Right atrium auricular region (tissue), 2 donors: ENCODE data around the gene THAP3. TPM values are rescaled to one million over a fixed set of nuclear protein-coding genes. Genes with fewer than 3 reads are reported as not detected.

Experiments used
- DNase-seq: peaks from one replicate; pipeline ENCODE4 v3.0.0-alpha.2; 2019; ENCODE audit warnings: low spot score
- H3K27ac ChIP-seq, 2 donors: fragments of 200-600 bp; sonication (generic); 1 replicate in 1 of 2; 2 replicates in 1 of 2; pipeline ENCODE4 v1.5.1; 2016 to 2019
- H3K27me3 ChIP-seq, 2 donors: fragments of 200-600 bp; sonication (generic); one replicate each; pipeline versions ENCODE4 v1.5.1 to v1.6.0; 2017 to 2019
- H3K36me3 ChIP-seq: fragments of 200-600 bp; sonication (generic); one replicate; pipeline ENCODE4 v1.5.1; 2016
- H3K4me1 ChIP-seq, 2 donors: fragments of 200-600 bp; sonication (generic); one replicate each; pipeline versions ENCODE4 v1.5.1 to v1.6.0; 2017 to 2019
- H3K4me3 ChIP-seq, 2 donors: fragments of 200-600 bp; sonication (generic); 1 replicate in 1 of 2; 2 replicates in 1 of 2; pipeline ENCODE4 v1.5.1; 2017 to 2019; ENCODE audit warnings: mild to moderate bottlenecking in 1 of 2, moderate library complexity in 1 of 2
- H3K9me3 ChIP-seq, 2 donors: fragments of 200-600 bp; sonication (generic); one replicate each; pipeline ENCODE4 v1.5.1; 2019
- CTCF ChIP-seq, 2 donors: fragments of 200-600 bp; sonication (generic); IDR thresholded peaks; one replicate each; pipeline ENCODE4 v1.5.1; 2019; ENCODE audit warnings: antibody characterized with exemption in 2 of 2
- total RNA-seq, 2 donors: library from RNA; depleted of rRNA; stranded (reverse); fragments of >200 nt; gene quantifications; one replicate each; pipeline ENCODE4 v1.1.0, GENCODE V29; 2016

Gene THAP3
- total RNA-seq, 2 donors from 2014 or later: 14.6 to 21.4 TPM

- Histone ChIP-seq H3K9me3 (no peaks in the 10 kb centered on the region), H3K27ac (peak overlapping the region; percentile 45 to 83), H3K27me3 (no peaks in the 10 kb centered on the region), H3K4me1 (no peaks in the 10 kb centered on the region), H3K36me3 (peaks cover 25% of the 10 kb centered on the region), H3K4me3 (no peak overlapping the region)
- DNase-seq: no peak
- TF ChIP-seq CTCF (IDR thresholded peaks at IDR 0.05): no peak
Observed at GRCh38 chr1:6673816-6674398, 49.2 kb downstream of the THAP3 start.

DNA sequence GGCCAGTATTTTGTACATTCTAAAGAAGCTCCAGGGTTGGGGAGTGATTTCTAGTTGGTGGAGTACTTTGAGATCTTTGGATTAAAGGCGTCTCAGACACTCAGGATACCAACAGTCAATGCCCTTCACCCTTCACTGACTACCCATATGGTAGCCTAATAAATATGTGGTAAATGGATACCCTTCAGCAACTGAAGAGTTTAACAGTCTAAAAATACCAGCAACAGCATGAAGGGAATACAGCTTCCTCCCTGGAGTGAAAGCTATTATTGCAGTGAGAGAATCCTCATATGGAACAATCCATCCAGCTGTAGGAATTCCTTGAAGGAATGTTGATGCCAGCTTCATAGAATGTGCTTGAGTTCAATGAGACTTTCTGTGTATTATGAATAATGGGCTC lies 50.1 kb downstream of the THAP3 start:
- H3K4me3 ChIP-seq: no peak overlapping the region
- no peak overlapping the region for H3K27ac ChIP-seq
- H3K4me1 ChIP-seq: no peaks in the 10 kb centered on the region
- DNase-seq: no peak
- H3K9me3 ChIP-seq: no peaks in the 10 kb centered on the region
- H3K36me3 ChIP-seq: peaks cover 34% of the 10 kb centered on the region
- no peak for TF ChIP-seq CTCF (IDR thresholded peaks at IDR 0.05)
- no peaks in the 10 kb centered on the region for H3K27me3 ChIP-seq

GRCh38 chr1:6675941-6676340 lies 51.3 kb downstream of the THAP3 start:
- Histone ChIP-seq H3K27me3 (no peaks in the 10 kb centered on the region), H3K27ac (no peak overlapping the region), H3K9me3 (no peaks in the 10 kb centered on the region), H3K4me1 (no peaks in the 10 kb centered on the region), H3K36me3 (peaks cover 41% of the 10 kb centered on the region), H3K4me3 (no peak overlapping the region)
- no peak for DNase-seq
- TF ChIP-seq CTCF (IDR thresholded peaks at IDR 0.05): no peak

Other genes starting within 250 kb of the THAP3 start
- gene ACOT7, start 231.1 kb upstream of the THAP3 start, total RNA-seq: 10 to 100 TPM in 1 of 2 donors, 1 to 10 TPM in 1; 6.6 to 10.7 TPM
- gene HES2, start 204.9 kb upstream of the THAP3 start, total RNA-seq: not detected
- under 1 TPM in 1 of 2 donors, not detected in 1; 0.47 TPM for gene ESPN, start 200.1 kb upstream of the THAP3 start, total RNA-seq
- 1 to 10 TPM; 4.4 to 7.4 TPM for gene TNFRSF25, start 158.7 kb upstream of the THAP3 start, total RNA-seq
- 1 to 10 TPM; 7.0 to 7.9 TPM for gene PLEKHG5, start 133.2 kb upstream of the THAP3 start, total RNA-seq
- 10 to 100 TPM; 15.4 to 15.6 TPM for gene NOL9, start 70.4 kb upstream of the THAP3 start, total RNA-seq
- gene TAS1R1, start 69.6 kb upstream of the THAP3 start, total RNA-seq: not detected
- 1 to 10 TPM; 4.0 to 9.0 TPM for gene ZBTB48, start 44.9 kb upstream of the THAP3 start, total RNA-seq
- 10 to 100 TPM; 61.6 to 83.0 TPM for gene KLHL21, start 22.0 kb upstream of the THAP3 start, total RNA-seq
- 1 to 10 TPM; 5.0 to 8.1 TPM for gene PHF13, start 11.1 kb upstream of the THAP3 start, total RNA-seq
- 10 to 100 TPM; 25.3 to 48.0 TPM for gene DNAJC11, start 76.9 kb downstream of the THAP3 start, total RNA-seq
- 100 to 1,000 TPM; 132 to 190 TPM for gene CAMTA1, start 160.6 kb downstream of the THAP3 start, total RNA-seq